ENCODE measurements around the gene CCL27.
A peak's percentile ranks its signal among the peaks of the same experiment; 100 is the strongest.

The CCL27 gene

DNA sequence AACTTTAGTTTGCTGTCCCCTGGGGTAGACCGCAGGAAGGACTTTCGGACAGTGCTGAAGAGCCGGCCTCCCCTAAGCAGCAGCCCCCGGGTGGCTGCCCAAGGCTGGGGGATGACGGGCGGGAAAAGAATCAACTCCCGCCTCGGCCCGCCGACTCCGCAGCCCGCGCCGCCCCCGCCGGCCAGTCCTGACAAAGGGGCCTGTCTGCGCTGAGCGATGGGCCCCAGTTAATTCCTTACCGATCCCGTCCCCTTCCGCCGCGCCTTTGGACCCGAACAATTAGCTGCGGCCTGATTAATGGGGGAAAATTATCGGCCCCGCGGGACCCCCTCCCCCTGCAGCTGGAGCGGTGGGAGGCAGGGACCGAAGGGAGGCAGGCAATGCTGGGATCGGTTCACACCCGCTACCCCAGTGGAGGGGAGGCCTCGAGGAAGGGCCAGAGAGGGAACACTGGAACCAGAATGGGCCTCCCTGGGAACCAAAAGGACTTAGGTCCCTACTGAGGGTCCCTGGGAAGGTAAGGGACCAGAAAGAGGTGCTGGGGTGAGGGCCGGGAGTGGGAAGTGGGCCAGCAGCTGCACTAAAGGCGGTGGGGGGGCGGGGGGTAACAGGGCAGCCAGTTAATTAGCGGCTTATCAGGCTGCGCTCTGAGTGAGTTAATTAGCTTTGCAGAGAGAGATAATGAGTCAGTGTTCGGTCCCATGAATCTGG lies 37.8 kb downstream of the CCL27 start:
- no peak for DNase-seq

GRCh38 chr9:34623374-34624235 lies 38.9 kb downstream of the CCL27 start:
- DNase-seq: no peak

- peak; percentile 96 for DNase-seq
Observed at GRCh38 chr9:34620061-34620994, 42.1 kb downstream of the CCL27 start, which contains the start of gene DCTN3. DCTN3 (minus strand) TSS chr9:34620495; CDS start chr9:34620464, 31 bp downstream.

DNA sequence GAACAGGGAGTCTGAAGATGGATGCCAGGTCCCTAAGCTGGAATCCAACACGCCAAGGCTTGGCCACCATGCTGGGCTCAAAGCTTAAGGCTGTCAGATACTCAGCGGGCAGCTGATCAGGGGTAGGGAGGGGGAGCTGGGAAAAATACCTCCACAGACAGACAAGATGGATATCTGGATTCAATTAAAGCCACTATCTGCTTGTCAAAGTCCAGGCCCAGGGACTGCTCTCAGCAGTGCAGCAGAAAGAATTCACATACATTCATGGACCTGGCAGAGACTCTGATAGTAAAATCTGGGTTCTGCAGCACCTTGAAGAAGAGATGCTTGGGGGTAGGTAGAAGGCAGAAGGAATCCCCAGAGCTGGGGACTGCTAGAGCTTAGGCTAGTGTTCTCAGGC lies 47.3 kb downstream of the CCL27 start:
- no peak for DNase-seq

GRCh38 chr9:34612788-34613390 lies 49.6 kb downstream of the CCL27 start:
- peak; percentile 75 for DNase-seq

All from DMS79 treated with DMSO at 0.1 percent for 48 hours (cell line).